Lower leg skin (tissue), 3 donors: ENCODE data around the gene DTD1.

Experiments used
- POLR2A ChIP-seq, 2 donors: fragments of 450-650 bp; IDR thresholded peaks; one replicate each; pipeline ENCODE4 v1.6.1; 2016 to 2017; ENCODE audit warnings: antibody characterized with exemption in 2 of 2, mild to moderate bottlenecking in 1 of 2, moderate library complexity in 1 of 2
- TF ChIP-seq, protein P1 (sequence below), 3 donors: fragments of 450-650 bp; IDR thresholded peaks; one replicate each; pipeline ENCODE4 v1.5.1; 2016; ENCODE audit warnings: antibody characterized with exemption in 3 of 3, mild to moderate bottlenecking in 3 of 3, moderate library complexity in 2 of 3

DNA sequence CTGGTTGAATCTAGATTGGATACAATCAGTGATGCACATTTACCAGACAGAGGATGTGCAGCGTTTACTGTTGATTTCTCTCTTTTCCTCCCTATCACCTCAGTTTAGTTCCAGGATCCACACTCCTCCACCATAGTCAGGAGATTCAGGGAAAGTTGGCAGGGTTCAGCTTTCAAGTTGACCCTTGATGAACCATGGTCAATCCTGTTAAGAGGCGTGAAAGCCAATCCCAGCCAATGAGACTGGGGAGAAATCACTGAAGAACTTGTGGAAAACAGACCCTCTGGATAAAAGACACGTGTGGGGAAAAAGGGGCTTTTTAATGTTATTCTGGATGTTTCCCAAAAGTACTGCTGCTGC is 206.6 kb downstream of the DTD1 start:
- TF ChIP-seq POLR2A (IDR thresholded peaks at IDR 0.05), result no peak
- TF ChIP-seq, protein P1, sequence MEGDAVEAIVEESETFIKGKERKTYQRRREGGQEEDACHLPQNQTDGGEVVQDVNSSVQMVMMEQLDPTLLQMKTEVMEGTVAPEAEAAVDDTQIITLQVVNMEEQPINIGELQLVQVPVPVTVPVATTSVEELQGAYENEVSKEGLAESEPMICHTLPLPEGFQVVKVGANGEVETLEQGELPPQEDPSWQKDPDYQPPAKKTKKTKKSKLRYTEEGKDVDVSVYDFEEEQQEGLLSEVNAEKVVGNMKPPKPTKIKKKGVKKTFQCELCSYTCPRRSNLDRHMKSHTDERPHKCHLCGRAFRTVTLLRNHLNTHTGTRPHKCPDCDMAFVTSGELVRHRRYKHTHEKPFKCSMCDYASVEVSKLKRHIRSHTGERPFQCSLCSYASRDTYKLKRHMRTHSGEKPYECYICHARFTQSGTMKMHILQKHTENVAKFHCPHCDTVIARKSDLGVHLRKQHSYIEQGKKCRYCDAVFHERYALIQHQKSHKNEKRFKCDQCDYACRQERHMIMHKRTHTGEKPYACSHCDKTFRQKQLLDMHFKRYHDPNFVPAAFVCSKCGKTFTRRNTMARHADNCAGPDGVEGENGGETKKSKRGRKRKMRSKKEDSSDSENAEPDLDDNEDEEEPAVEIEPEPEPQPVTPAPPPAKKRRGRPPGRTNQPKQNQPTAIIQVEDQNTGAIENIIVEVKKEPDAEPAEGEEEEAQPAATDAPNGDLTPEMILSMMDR (IDR thresholded peaks at IDR 0.05), result no peak
